Measurements from ENCODE around the gene TIMM22.

DNA sequence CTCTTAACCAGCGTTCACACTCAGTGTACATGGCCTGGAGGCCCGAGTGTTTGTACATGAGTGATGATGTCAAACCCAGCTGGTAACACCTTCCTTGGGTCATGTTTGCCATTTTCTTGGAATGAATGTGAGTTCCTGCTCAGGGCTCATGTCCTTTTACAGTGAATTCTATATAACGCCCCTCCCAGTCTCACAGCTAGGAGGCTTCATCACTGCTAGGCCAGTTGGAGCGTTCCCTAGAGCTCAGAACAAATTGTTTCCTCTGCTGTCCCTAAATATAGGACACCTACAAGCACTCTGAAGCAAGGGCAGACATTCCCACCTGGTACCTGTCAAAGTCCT lies 5.5 kb downstream of the TIMM22 start:
- TF ChIP-seq EZH2 (optimal IDR thresholded peaks at IDR 0.05; ENCODE audit: low read depth, low read length) (no peak), EZH2phosphoT487 (IDR thresholded peaks at IDR 0.05; ENCODE audit: low read length) (no peak)
- TF ChIP-seq, protein P1, sequence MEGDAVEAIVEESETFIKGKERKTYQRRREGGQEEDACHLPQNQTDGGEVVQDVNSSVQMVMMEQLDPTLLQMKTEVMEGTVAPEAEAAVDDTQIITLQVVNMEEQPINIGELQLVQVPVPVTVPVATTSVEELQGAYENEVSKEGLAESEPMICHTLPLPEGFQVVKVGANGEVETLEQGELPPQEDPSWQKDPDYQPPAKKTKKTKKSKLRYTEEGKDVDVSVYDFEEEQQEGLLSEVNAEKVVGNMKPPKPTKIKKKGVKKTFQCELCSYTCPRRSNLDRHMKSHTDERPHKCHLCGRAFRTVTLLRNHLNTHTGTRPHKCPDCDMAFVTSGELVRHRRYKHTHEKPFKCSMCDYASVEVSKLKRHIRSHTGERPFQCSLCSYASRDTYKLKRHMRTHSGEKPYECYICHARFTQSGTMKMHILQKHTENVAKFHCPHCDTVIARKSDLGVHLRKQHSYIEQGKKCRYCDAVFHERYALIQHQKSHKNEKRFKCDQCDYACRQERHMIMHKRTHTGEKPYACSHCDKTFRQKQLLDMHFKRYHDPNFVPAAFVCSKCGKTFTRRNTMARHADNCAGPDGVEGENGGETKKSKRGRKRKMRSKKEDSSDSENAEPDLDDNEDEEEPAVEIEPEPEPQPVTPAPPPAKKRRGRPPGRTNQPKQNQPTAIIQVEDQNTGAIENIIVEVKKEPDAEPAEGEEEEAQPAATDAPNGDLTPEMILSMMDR (IDR thresholded peaks at IDR 0.05; ENCODE audit: low read length): no peak

All from MM.1S (cell line).